Kidney (tissue), 14 donors: ENCODE data around the gene ZNF185. TPM values are rescaled to one million over a fixed set of nuclear protein-coding genes. Genes with fewer than 3 reads are reported as not detected.

Experiments used
- DNase-seq, 5 donors: peaks; one replicate each; pipeline ENCODE4 v3.0.0-alpha.2; 2013 to 2020
- FAIRE-seq: peaks from 2 replicates; lab custom pipeline; 2012; peaks lifted over from hg19 to GRCh38; lab: Jason Lieb, UNC
- H3K27ac ChIP-seq, 2 donors: one replicate each; pipeline ENCODE4 v1.7.0; 2013; ENCODE audit warnings: low read depth in 2 of 2, low read length in 2 of 2, inconsistent platforms in 1 of 2
- H3K27me3 ChIP-seq: one replicate; pipeline ENCODE4 v1.7.1; 2013; ENCODE audit warnings: low read length, inconsistent platforms; ENCODE audit not compliant: control insufficient read depth, insufficient read depth
- H3K36me3 ChIP-seq, 3 donors: one replicate each; pipeline versions ENCODE4 v1.7.0 to v1.7.1; 2013; ENCODE audit warnings: low read length in 3 of 3, control low read depth in 1 of 3, inconsistent platforms in 1 of 3; ENCODE audit not compliant: insufficient read depth in 3 of 3, control insufficient read depth in 2 of 3
- H3K4me1 ChIP-seq, 3 donors: one replicate each; pipeline versions ENCODE4 v1.7.0 to v1.7.1; 2013; ENCODE audit warnings: low read length in 3 of 3, inconsistent platforms in 1 of 3, low read depth in 1 of 3; ENCODE audit not compliant: control insufficient read depth in 2 of 3, insufficient read depth in 2 of 3
- H3K4me3 ChIP-seq, 3 donors: one replicate each; pipeline versions ENCODE4 v1.7.0 to v1.8.1; 2013; ENCODE audit warnings: low read length in 3 of 3, control low read depth in 1 of 3, inconsistent platforms in 1 of 3
- H3K9ac ChIP-seq, 3 donors: one replicate each; pipeline versions ENCODE4 v1.7.0 to v1.7.1; 2013; ENCODE audit warnings: low read length in 3 of 3, control low read depth in 1 of 3, inconsistent platforms in 1 of 3
- H3K9me3 ChIP-seq, 3 donors: one replicate each; pipeline versions ENCODE4 v1.7.0 to v1.7.1; 2013; ENCODE audit warnings: low read length in 3 of 3, control low read depth in 1 of 3, inconsistent platforms in 1 of 3; ENCODE audit not compliant: control insufficient read depth in 2 of 3, insufficient read depth in 1 of 3
- intact Hi-C: fragments of 100-400 bp; cut with DNase I; formaldehyde crosslinking; loops from one replicate; pipeline ENCODE4 v1.11.1; 2022
- polyA plus RNA-seq: library from polyadenylated mRNA; stranded (reverse); fragments of 350-450 nt; fragmentation: Illumina TruSeq; extraction: RNeasy Lipid Tissue Mini Kit (QIAGEN cat#74804); gene quantifications from one replicate; pipeline ENCODE4 v1.2.3, GENCODE V29; 2014; ENCODE audit warnings: low read depth, low replicate concordance; ENCODE audit not compliant: insufficient read depth
- total RNA-seq: library from RNA; stranded (reverse); fragmentation: NEBNext Ultra II Directional; extraction: Animal tissue kit (Norgen Biotek cat#: 25700); gene quantifications from one replicate; pipeline ENCODE4 v1.2.1, GENCODE V29; 2021
- TF ChIP-seq, protein P1 (sequence below): IDR thresholded peaks from 3 replicates; pipeline ENCODE4 v1.5.1; 2012; ENCODE audit warnings: mild to moderate bottlenecking, moderate library complexity, borderline replicate concordance; ENCODE audit not compliant: insufficient read depth; ENCODE audit errors: extremely low read depth
- donor health status: control.
- donor health status: control.
- donor health status: control.
- donor health status: control.
- donor health status: control.
- donor health status: DM: yes; HTN: yes; CAD: no.
- donor health status: Normal renal cell carcinoma (clear cell type).

Gene ZNF185
- total and polyA plus RNA-seq, 2 donors from 2014 or later, result 12.0 to 24.3 TPM

- FAIRE-seq (no peak), DNase-seq (no peak)
- Histone ChIP-seq H3K9ac (no peak overlapping the region), H3K4me1 (no peaks in the 10 kb centered on the region), H3K9me3 (no peaks in the 10 kb centered on the region), H3K4me3 (no peak overlapping the region), H3K27ac (no peak overlapping the region), H3K36me3 (no peaks in the 10 kb centered on the region), H3K27me3 (no peaks in the 10 kb centered on the region)
- TF ChIP-seq, protein P1, sequence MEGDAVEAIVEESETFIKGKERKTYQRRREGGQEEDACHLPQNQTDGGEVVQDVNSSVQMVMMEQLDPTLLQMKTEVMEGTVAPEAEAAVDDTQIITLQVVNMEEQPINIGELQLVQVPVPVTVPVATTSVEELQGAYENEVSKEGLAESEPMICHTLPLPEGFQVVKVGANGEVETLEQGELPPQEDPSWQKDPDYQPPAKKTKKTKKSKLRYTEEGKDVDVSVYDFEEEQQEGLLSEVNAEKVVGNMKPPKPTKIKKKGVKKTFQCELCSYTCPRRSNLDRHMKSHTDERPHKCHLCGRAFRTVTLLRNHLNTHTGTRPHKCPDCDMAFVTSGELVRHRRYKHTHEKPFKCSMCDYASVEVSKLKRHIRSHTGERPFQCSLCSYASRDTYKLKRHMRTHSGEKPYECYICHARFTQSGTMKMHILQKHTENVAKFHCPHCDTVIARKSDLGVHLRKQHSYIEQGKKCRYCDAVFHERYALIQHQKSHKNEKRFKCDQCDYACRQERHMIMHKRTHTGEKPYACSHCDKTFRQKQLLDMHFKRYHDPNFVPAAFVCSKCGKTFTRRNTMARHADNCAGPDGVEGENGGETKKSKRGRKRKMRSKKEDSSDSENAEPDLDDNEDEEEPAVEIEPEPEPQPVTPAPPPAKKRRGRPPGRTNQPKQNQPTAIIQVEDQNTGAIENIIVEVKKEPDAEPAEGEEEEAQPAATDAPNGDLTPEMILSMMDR, result no peak
- intact Hi-C loops, result no loop called here
Observed at GRCh38 chrX:152930516-152930915, 32.6 kb downstream of the ZNF185 start.

DNA sequence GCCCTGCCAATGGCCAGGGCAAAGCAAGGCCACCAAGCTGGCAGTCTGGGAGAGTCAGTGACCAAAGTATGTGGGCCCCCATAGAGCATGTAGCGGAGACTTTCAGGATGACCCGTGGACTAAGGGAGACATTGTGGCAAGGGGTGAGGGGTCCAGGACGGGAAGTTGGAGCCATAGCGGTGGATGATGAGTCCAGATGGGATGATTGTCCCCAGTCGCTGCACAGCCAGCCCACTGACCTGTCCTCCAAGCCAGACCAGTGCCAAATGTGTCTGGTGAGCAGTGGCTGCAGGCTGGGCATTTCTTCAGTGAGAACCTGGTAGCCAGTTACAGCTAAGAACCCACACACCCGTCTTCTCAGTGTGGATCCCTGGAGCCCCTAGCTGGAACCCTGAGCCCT lies 34.3 kb downstream of the ZNF185 start:
- no peaks in the 10 kb centered on the region for H3K9me3 ChIP-seq
- intact Hi-C loops, result no loop called here
- H3K4me3 ChIP-seq, result no peak overlapping the region
- no peak overlapping the region for H3K27ac ChIP-seq
- H3K27me3 ChIP-seq, result no peaks in the 10 kb centered on the region
- H3K36me3 ChIP-seq, result no peaks in the 10 kb centered on the region
- no peak overlapping the region for H3K9ac ChIP-seq
- TF ChIP-seq, protein P1, result no peak
- DNase-seq, result no peak
- no peaks in the 10 kb centered on the region for H3K4me1 ChIP-seq
- FAIRE-seq, result no peak

- FAIRE-seq (no peak), DNase-seq (no peak)
- Histone ChIP-seq H3K27me3 (no peaks in the 10 kb centered on the region), H3K9me3 (no peaks in the 10 kb centered on the region), H3K4me3 (no peak overlapping the region), H3K9ac (no peak overlapping the region), H3K4me1 (no peaks in the 10 kb centered on the region), H3K36me3 (no peaks in the 10 kb centered on the region), H3K27ac (no peak overlapping the region)
- TF ChIP-seq, protein P1, result no peak
- intact Hi-C loops, result no loop called here
Observed at GRCh38 chrX:152932598-152933175, 34.8 kb downstream of the ZNF185 start.

DNA sequence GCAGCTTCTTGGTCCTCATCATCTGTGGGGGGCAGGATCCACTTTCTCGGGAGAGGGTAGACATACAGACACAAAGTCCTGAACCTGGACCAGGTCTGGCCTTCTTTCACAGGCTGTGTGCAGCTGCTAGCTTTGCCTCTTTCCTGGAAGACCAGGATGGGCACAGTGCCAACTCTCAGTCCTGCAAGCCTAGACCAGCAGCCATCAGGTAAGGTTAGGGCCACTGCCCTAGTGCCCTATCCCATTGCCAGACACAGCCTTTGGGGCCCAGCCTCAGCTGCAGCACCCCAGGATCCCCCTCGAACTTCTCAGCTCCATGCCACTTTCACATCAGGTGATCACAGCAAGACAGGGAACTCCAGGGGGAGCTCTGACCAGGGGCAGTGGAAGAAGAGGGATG lies 38.4 kb downstream of the ZNF185 start:
- no peaks in the 10 kb centered on the region for H3K9me3 ChIP-seq
- H3K27ac ChIP-seq, result no peak overlapping the region
- no peaks in the 10 kb centered on the region for H3K27me3 ChIP-seq
- DNase-seq (no peak), FAIRE-seq (no peak)
- H3K4me1 ChIP-seq, result no peaks in the 10 kb centered on the region
- no peak overlapping the region for H3K9ac ChIP-seq
- no peaks in the 10 kb centered on the region for H3K36me3 ChIP-seq
- intact Hi-C loops, result no loop called here
- H3K4me3 ChIP-seq, result no peak overlapping the region
- TF ChIP-seq, protein P1, result no peak
